Measurements from ENCODE around the gene HNMT. TPM values are rescaled to one million over a fixed set of nuclear protein-coding genes. Genes with fewer than 3 reads are reported as not detected.

The HNMT gene
- total and polyA plus RNA-seq, 2 of the 8 experiments (the other 6 are each of a cell fraction or from before 2014, with no cell fraction given) = 1.6 to 3.6 TPM

DNA sequence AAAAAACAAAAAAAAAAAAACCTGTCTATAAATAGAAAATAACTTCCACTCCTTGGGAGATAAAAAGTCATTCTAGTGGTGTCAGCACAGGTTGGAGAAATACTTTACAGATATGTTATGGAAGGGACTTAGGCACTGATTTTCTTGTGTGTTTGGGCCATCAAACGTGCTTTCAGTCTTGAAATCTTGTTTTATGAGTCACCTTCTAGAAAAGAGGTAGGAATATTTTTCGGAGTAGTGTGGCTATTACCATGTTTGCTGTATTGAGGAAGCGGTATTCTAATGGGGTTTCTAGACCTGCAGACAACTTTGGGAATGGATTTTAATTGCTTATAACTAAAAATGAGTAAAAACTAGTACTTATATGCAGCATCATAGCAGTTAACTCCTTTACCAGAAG, 12.0 kb downstream of the HNMT start:
- H2BK12ac ChIP-seq (ENCODE audit: low read depth, low read length) = no peak overlapping the region
- H2BK20ac ChIP-seq (ENCODE audit: low read length) = no peak overlapping the region
- no peak overlapping the region for H3K4ac ChIP-seq (replicated peaks; ENCODE audit: insufficient read length, low read depth, low read length)
- no peak overlapping the region for H4K8ac ChIP-seq (ENCODE audit: extremely low read depth, insufficient read depth, low read length)
- 90% methylated on average over 3 of the region's 3 CpGs; no CpG with 5 or more reads in 1 of the 2 experiments for WGBS, 2 experiments (ENCODE audit: extremely low coverage in 1 of 2, insufficient coverage in 1 of 2, insufficient read length in 1 of 2, insufficient replicate concordance in 2 of 2, low coverage in 1 of 2, low lambda C conversion rate in 2 of 2, missing lambda C conversion rate in 1 of 2)
- H3K23me2 ChIP-seq (ENCODE audit: low read depth, low read length) = no peaks in the 10 kb centered on the region
- H2BK15ac ChIP-seq (ENCODE audit: low read length) = no peak overlapping the region
- FAIRE-seq (no peak), DNase-seq (ENCODE audit: low read depth in 1 of 2, low spot score in 2 of 2) (no peak)
- H2AFZ ChIP-seq (ENCODE audit: low read length) = no peak overlapping the region
- no peak overlapping the region for H2BK120ac ChIP-seq (replicated peaks; ENCODE audit: low read depth, low read length)
- peak overlapping the region; percentile 76 for H4K5ac ChIP-seq (ENCODE audit: insufficient read length, low read depth, low read length)
- H2AK5ac ChIP-seq (ENCODE audit: low read depth, low read length) = no peak overlapping the region
- H3K27me3 ChIP-seq (replicated peaks in 1 of 4; ENCODE audit: control insufficient read depth in 3 of 4, extremely low read depth in 1 of 4, insufficient read depth in 3 of 4, low read length in 3 of 4) = no peaks in the 10 kb centered on the region
- POLR2A ChIA-PET (ENCODE audit: partially characterized antibody) = interaction anchor here (0.7 to 2.6 kb wide), 2 partner anchors 12 to 212 kb away, joined by 4 to 5 read pairs; partner anchors contain the start of gene HNMT
- no peak overlapping the region for H3K4me2 ChIP-seq (ENCODE audit: insufficient read depth in 1 of 2, low read depth in 2 of 2, low read length in 2 of 2)
- no peak overlapping the region for H3K9ac ChIP-seq (replicated peaks in 1 of 4; ENCODE audit: extremely low read depth in 1 of 4, low read depth in 3 of 4, low read length in 3 of 4)
- no peak overlapping the region for H3K27ac ChIP-seq (ENCODE audit: low read depth, low read length)
- H3K79me1 ChIP-seq (ENCODE audit: low read depth, low read length) = no peaks in the 10 kb centered on the region
- CTCF ChIA-PET (ENCODE audit: partially characterized antibody) = no interaction called here
- no peak overlapping the region for H3K18ac ChIP-seq (ENCODE audit: extremely low read depth, low read length)
- no peak overlapping the region for H2BK5ac ChIP-seq (ENCODE audit: low read depth, low read length)
- H3K23ac ChIP-seq (ENCODE audit: insufficient read length) = no peak overlapping the region
- peaks cover 0 to 4% (median 0%) of the 10 kb centered on the region in 4 experiments; a peak in 1 of 7 replicates for H3K4me1 ChIP-seq (replicated peaks in 1 of 4; ENCODE audit: control insufficient read depth in 3 of 4, insufficient read depth in 4 of 4, low read length in 3 of 4)
- H4K20me1 ChIP-seq (replicated peaks in 1 of 2; ENCODE audit: control insufficient read depth in 1 of 2, insufficient read depth in 2 of 2, low read length in 2 of 2) = no peaks in the 10 kb centered on the region
- no peak overlapping the region for H4K91ac ChIP-seq (replicated peaks; ENCODE audit: insufficient read length, low read length)
- H3K79me2 ChIP-seq (ENCODE audit: control insufficient read depth in 1 of 2, insufficient read depth in 2 of 2, low read length in 2 of 2) = no peaks in the 10 kb centered on the region
- no peak overlapping the region for H3K14ac ChIP-seq (ENCODE audit: insufficient read length)
- no peak overlapping the region for H3K4me3 ChIP-seq (ENCODE audit: extremely low read depth in 1 of 4, insufficient read depth in 2 of 4, low read depth in 3 of 4, low read length in 4 of 4)
- H3K9me3 ChIP-seq (ENCODE audit: insufficient read depth in 2 of 2, low read depth in 1 of 2, low read length in 1 of 2) = no peaks in the 10 kb centered on the region
- no peak overlapping the region for H3K56ac ChIP-seq (replicated peaks; ENCODE audit: insufficient read length, low read depth, low read length)
- no peaks in the 10 kb centered on the region for H3K36me3 ChIP-seq (ENCODE audit: control insufficient read depth in 2 of 4, insufficient read depth in 4 of 4, low read length in 3 of 4)
- TF ChIP-seq MAFK (IDR thresholded peaks at IDR 0.05; ENCODE audit: low read depth, low read length) = no peak
- no peak for TF ChIP-seq BCL11A (IDR thresholded peaks at IDR 0.05; ENCODE audit: low read depth in 2 of 2, low read length in 2 of 2)
- no peak for TF ChIP-seq HDAC6 (IDR thresholded peaks at IDR 0.05; ENCODE audit: low read depth, low read length)
- TF ChIP-seq POU5F1 (IDR thresholded peaks at IDR 0.05; ENCODE audit: low read depth, low read length) = no peak
- no peak for TF ChIP-seq GABPA (IDR thresholded peaks at IDR 0.05; ENCODE audit: borderline replicate concordance, insufficient read depth, low read length)
- TF ChIP-seq CBX8 (IDR thresholded peaks at IDR 0.05; ENCODE audit: borderline replicate concordance, low read depth, low read length) = no peak
- no peak for TF ChIP-seq JUND (IDR thresholded peaks at IDR 0.05; ENCODE audit: low read length)
- TF ChIP-seq, protein P1, sequence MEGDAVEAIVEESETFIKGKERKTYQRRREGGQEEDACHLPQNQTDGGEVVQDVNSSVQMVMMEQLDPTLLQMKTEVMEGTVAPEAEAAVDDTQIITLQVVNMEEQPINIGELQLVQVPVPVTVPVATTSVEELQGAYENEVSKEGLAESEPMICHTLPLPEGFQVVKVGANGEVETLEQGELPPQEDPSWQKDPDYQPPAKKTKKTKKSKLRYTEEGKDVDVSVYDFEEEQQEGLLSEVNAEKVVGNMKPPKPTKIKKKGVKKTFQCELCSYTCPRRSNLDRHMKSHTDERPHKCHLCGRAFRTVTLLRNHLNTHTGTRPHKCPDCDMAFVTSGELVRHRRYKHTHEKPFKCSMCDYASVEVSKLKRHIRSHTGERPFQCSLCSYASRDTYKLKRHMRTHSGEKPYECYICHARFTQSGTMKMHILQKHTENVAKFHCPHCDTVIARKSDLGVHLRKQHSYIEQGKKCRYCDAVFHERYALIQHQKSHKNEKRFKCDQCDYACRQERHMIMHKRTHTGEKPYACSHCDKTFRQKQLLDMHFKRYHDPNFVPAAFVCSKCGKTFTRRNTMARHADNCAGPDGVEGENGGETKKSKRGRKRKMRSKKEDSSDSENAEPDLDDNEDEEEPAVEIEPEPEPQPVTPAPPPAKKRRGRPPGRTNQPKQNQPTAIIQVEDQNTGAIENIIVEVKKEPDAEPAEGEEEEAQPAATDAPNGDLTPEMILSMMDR (IDR thresholded peaks at IDR 0.05; ENCODE audit: control extremely low read depth in 1 of 3, insufficient read depth in 1 of 3, low read depth in 1 of 3, low read length in 3 of 3) = no peak
- TF ChIP-seq NRF1 (IDR thresholded peaks at IDR 0.05; ENCODE audit: low read depth, low read length) = no peak
- no peak for TF ChIP-seq TEAD4 (IDR thresholded peaks at IDR 0.05; ENCODE audit: low read depth, low read length)
- TF ChIP-seq POLR2AphosphoS5 (IDR thresholded peaks at IDR 0.05; ENCODE audit: low read depth, low read length) = no peak
- TF ChIP-seq EP300 (IDR thresholded peaks at IDR 0.05; ENCODE audit: borderline replicate concordance in 1 of 2, low read depth in 2 of 2, low read length in 2 of 2) = no peak
- TF ChIP-seq SP1 (IDR thresholded peaks at IDR 0.05; ENCODE audit: low read depth, low read length) = no peak
